Tibial artery (tissue), 4 donors: ENCODE data around the gene ABHD6.

Experiments used
- DNase-seq, 2 donors: peaks; one replicate each; pipeline ENCODE4 v3.0.0-alpha.2; 2019
- H3K27ac ChIP-seq, 2 donors: fragments of 200-600 bp; sonication (generic) in 1 of 2; 1 replicate in 1 of 2; 2 replicates in 1 of 2; pipeline ENCODE4 v1.5.1; 2018 to 2019; ENCODE audit warnings: mild to moderate bottlenecking in 1 of 2
- H3K27me3 ChIP-seq, 2 donors: fragments of 200-600 bp; sonication (generic) in 1 of 2; one replicate each; pipeline versions ENCODE4 v1.5.1 to v1.6.0; 2016 to 2019
- H3K36me3 ChIP-seq, 3 donors: fragments of 200-600 bp; sonication (generic) in 2 of 3; one replicate each; pipeline ENCODE4 v1.5.1; 2016 to 2019; ENCODE audit warnings: mild to moderate bottlenecking in 2 of 3
- H3K4me1 ChIP-seq, 4 donors: fragments of 200-600 bp; sonication (generic) in 2 of 4; 1 replicate in 3 of 4; 2 replicates in 1 of 4; pipeline ENCODE4 v1.5.1; 2016 to 2019
- H3K4me3 ChIP-seq, 2 donors: fragments of 200-600 bp; sonication (generic) in 1 of 2; 1 replicate in 1 of 2; 2 replicates in 1 of 2; pipeline ENCODE4 v1.5.1; 2018 to 2019; ENCODE audit warnings: mild to moderate bottlenecking in 2 of 2
- H3K9me3 ChIP-seq, 3 donors: fragments of 200-600 bp; sonication (generic) in 1 of 3; one replicate each; pipeline ENCODE4 v1.5.1; 2016 to 2019
- CTCF ChIP-seq, 2 experiments: fragments of 200-600 bp in 1 of 2; fragments of 450-650 bp in 1 of 2; IDR thresholded peaks; one replicate each; pipeline ENCODE4 v1.5.1; 2017 to 2019; ENCODE audit warnings: antibody characterized with exemption in 2 of 2, mild to moderate bottlenecking in 1 of 2, moderate library complexity in 1 of 2
- intact Hi-C: fragments of 100-400 bp; cut with DNase I; formaldehyde crosslinking; loops from one replicate; pipeline ENCODE4 v1.15.0; 2023; ENCODE audit warnings: low total_unique reads

The ABHD6 gene

GRCh38 chr3:58296269-58296668 lies 58.7 kb downstream of the ABHD6 start:
- H3K9me3 ChIP-seq, result no peaks in the 10 kb centered on the region
- no peak for TF ChIP-seq CTCF (IDR thresholded peaks at IDR 0.05)
- H3K4me3 ChIP-seq, result no peak overlapping the region
- no peak for DNase-seq
- peaks cover 0 to 12% (median 0%) of the 10 kb centered on the region in 3 donors for H3K36me3 ChIP-seq
- no peaks in the 10 kb centered on the region for H3K4me1 ChIP-seq
- H3K27ac ChIP-seq, result no peak overlapping the region
- intact Hi-C loops, result loop anchor here (5.0 kb wide), 1 partner anchor 119 kb away; no protein-coding TSS in a partner anchor
- peaks cover 0 to 19% of the 10 kb centered on the region in 2 donors for H3K27me3 ChIP-seq

- Histone ChIP-seq H3K4me1 (no peaks in the 10 kb centered on the region), H3K27me3 (peaks cover 0 to 19% of the 10 kb centered on the region in 2 donors), H3K36me3 (peaks cover 0 to 12% (median 0%) of the 10 kb centered on the region in 3 donors), H3K4me3 (no peak overlapping the region), H3K27ac (no peak overlapping the region), H3K9me3 (no peaks in the 10 kb centered on the region)
- intact Hi-C loops, result loop anchor here (5.0 kb wide), 1 partner anchor 120 kb away; no protein-coding TSS in a partner anchor
- DNase-seq, result no peak
- no peak for TF ChIP-seq CTCF (IDR thresholded peaks at IDR 0.05)
Observed at GRCh38 chr3:58296843-58297242, 59.3 kb downstream of the ABHD6 start.

- DNase-seq, result no peak
- Histone ChIP-seq H3K4me1 (no peaks in the 10 kb centered on the region), H3K4me3 (no peak overlapping the region), H3K9me3 (no peaks in the 10 kb centered on the region), H3K36me3 (peaks cover 0 to 6% (median 0%) of the 10 kb centered on the region in 3 donors), H3K27me3 (peaks cover 0 to 19% of the 10 kb centered on the region in 2 donors), H3K27ac (no peak overlapping the region)
- intact Hi-C loops, result loop anchor here (5.0 kb wide), 1 partner anchor 121 kb away; no protein-coding TSS in a partner anchor
- no peak for TF ChIP-seq CTCF (IDR thresholded peaks at IDR 0.05)
Observed at GRCh38 chr3:58298190-58298589, 60.6 kb downstream of the ABHD6 start.

- intact Hi-C loops, result loop anchor here (5.0 kb wide), 1 partner anchor 122 kb away; no protein-coding TSS in a partner anchor
- no peak for TF ChIP-seq CTCF (IDR thresholded peaks at IDR 0.05)
- H3K4me3 ChIP-seq, result no peak overlapping the region
Observed at GRCh38 chr3:58299075-58299474, 61.5 kb downstream of the ABHD6 start.

GRCh38 chr3:58299839-58300516 lies 62.4 kb downstream of the ABHD6 start:
- peaks cover 0 to 19% of the 10 kb centered on the region in 2 donors for H3K27me3 ChIP-seq
- no peaks in the 10 kb centered on the region for H3K4me1 ChIP-seq
- intact Hi-C loops, result loop anchor here (5.0 kb wide), 2 partner anchors 108 to 123 kb away; no protein-coding TSS in a partner anchor
- no peak overlapping the region for H3K4me3 ChIP-seq
- no peaks in the 10 kb centered on the region for H3K36me3 ChIP-seq
- no peak overlapping the region for H3K27ac ChIP-seq
- no peaks in the 10 kb centered on the region for H3K9me3 ChIP-seq
- TF ChIP-seq CTCF (IDR thresholded peaks at IDR 0.05), result peak; percentile 49 to 61
- DNase-seq, result no peak

More at GRCh38 chr3:58299075-58299474, 61.5 kb downstream of the ABHD6 start:
- Histone ChIP-seq H3K4me1 (no peaks in the 10 kb centered on the region), H3K36me3 (no peaks in the 10 kb centered on the region), H3K9me3 (no peaks in the 10 kb centered on the region), H3K27me3 (peaks cover 0 to 19% of the 10 kb centered on the region in 2 donors), H3K27ac (no peak overlapping the region)
- no peak for DNase-seq
